ENCODE data around the gene TYW1.
"Not testable (repeated sequence)": the region's sequence is repeated elsewhere in the genome, so short reads cannot be mapped to it uniquely, and the experiment has no call there.

The TYW1 gene

GRCh38 chr7:66996444-66997191 is at the start of gene TYW1:
Gene TYW1 (plus strand): TSS chr7:66996833. CDS start chr7:66996979, 146 bp downstream.
- DNase-seq (ENCODE audit: low read depth): peak; percentile 97

GRCh38 chr7:66948480-66949109 is 48.0 kb upstream of the TYW1 start:
- DNase-seq (ENCODE audit: low read depth): no peak

GRCh38 chr7:66950311-66950710 is 46.3 kb upstream of the TYW1 start:
- DNase-seq (ENCODE audit: low read depth): no peak

GRCh38 chr7:66950763-66951162 is 45.9 kb upstream of the TYW1 start:
- DNase-seq (ENCODE audit: low read depth): no peak

GRCh38 chr7:66952343-66953043 is 44.1 kb upstream of the TYW1 start:
- peak; percentile 63 for DNase-seq (ENCODE audit: low read depth)

- no peak for DNase-seq (ENCODE audit: low read depth)
Measured at GRCh38 chr7:66953044-66953427, 43.6 kb upstream of the TYW1 start.

- DNase-seq (ENCODE audit: low read depth): no peak
Measured at GRCh38 chr7:66957595-66958290, 38.9 kb upstream of the TYW1 start.

- no peak for DNase-seq (ENCODE audit: low read depth)
Measured at GRCh38 chr7:66958538-66959350, 37.9 kb upstream of the TYW1 start.

- no peak for DNase-seq (ENCODE audit: low read depth)
Measured at GRCh38 chr7:66960192-66960591, 36.4 kb upstream of the TYW1 start.

- DNase-seq (ENCODE audit: low read depth): no peak
Measured at GRCh38 chr7:66961096-66961495, 35.5 kb upstream of the TYW1 start.

GRCh38 chr7:66964411-66964810 is 32.2 kb upstream of the TYW1 start:
- peak; percentile 76 for DNase-seq (ENCODE audit: low read depth)

- no peak for DNase-seq (ENCODE audit: low read depth)
Measured at GRCh38 chr7:66967029-66967428, 29.6 kb upstream of the TYW1 start.

- DNase-seq (ENCODE audit: low read depth): not testable (repeated sequence)
Measured at GRCh38 chr7:66969001-66969400, 27.6 kb upstream of the TYW1 start.

GRCh38 chr7:66970310-66970709 is 26.3 kb upstream of the TYW1 start:
- no peak for DNase-seq (ENCODE audit: low read depth)

GRCh38 chr7:66974986-66975590 is 21.5 kb upstream of the TYW1 start:
- DNase-seq (ENCODE audit: low read depth): no peak

- not testable (repeated sequence) for DNase-seq (ENCODE audit: low read depth)
Measured at GRCh38 chr7:66978312-66978711, 18.3 kb upstream of the TYW1 start.

- peak; percentile 45 for DNase-seq (ENCODE audit: low read depth)
Measured at GRCh38 chr7:66979013-66979412, 17.6 kb upstream of the TYW1 start.

- not testable (repeated sequence) for DNase-seq (ENCODE audit: low read depth)
Measured at GRCh38 chr7:66980336-66980735, 16.3 kb upstream of the TYW1 start.

GRCh38 chr7:66989552-66989951 is 7.1 kb upstream of the TYW1 start:
- DNase-seq (ENCODE audit: low read depth): not testable (repeated sequence)

GRCh38 chr7:66994051-66994450 is 2.6 kb upstream of the TYW1 start:
- DNase-seq (ENCODE audit: low read depth): not testable (repeated sequence)

GRCh38 chr7:66994691-66995049 is 2.0 kb upstream of the TYW1 start:
- DNase-seq (ENCODE audit: low read depth): peak; percentile 77

All from iris pigment epithelial cell (primary cell).